Stomach (tissue), 19 donors: ENCODE results near the gene HEPACAM. TPM values are rescaled to one million over a fixed set of nuclear protein-coding genes. Genes with fewer than 3 reads are reported as not detected.

Source experiments
- DNase-seq, 2 donors: peaks; one replicate each; pipeline versions ENCODE4 v3.0.0 to v3.0.0-alpha.2; 2013 to 2019
- H3K27ac ChIP-seq, 5 donors: fragments of 200-600 bp in 4 of 5; sonication (generic) in 4 of 5; one replicate each; pipeline ENCODE4 v1.5.1; 2013 to 2019; ENCODE audit warnings: mild to moderate bottlenecking in 1 of 5, moderate library complexity in 1 of 5
- H3K27me3 ChIP-seq, 3 donors: fragments of 200-600 bp; sonication (generic); one replicate each; pipeline ENCODE4 v1.5.1; 2017 to 2019; ENCODE audit warnings: mixed run types in 1 of 3
- H3K36me3 ChIP-seq, 4 donors: fragments of 200-600 bp; sonication (generic); 1 replicate in 3 of 4; 2 replicates in 1 of 4; pipeline ENCODE4 v1.5.1; 2016 to 2019
- H3K4me1 ChIP-seq, 4 donors: fragments of 200-600 bp; sonication (generic); one replicate each; pipeline ENCODE4 v1.5.1; 2016 to 2019
- H3K4me3 ChIP-seq, 4 donors: fragments of 200-600 bp; sonication (generic) in 3 of 4; one replicate each; pipeline ENCODE4 v1.5.1; 2016 to 2019; ENCODE audit warnings: mild to moderate bottlenecking in 1 of 4
- H3K9me3 ChIP-seq, 4 donors: fragments of 200-600 bp; sonication (generic); one replicate each; pipeline ENCODE4 v1.5.1; 2016 to 2019
- CTCF ChIP-seq, 7 experiments: fragments of 450-650 bp in 4 of 7; fragments of 200-600 bp in 3 of 7; sonication (generic) in 3 of 7; IDR thresholded peaks; one replicate each; pipeline ENCODE4 v1.5.1; 2016 to 2019; ENCODE audit warnings: antibody characterized with exemption in 7 of 7, control low read depth in 2 of 7, mild to moderate bottlenecking in 1 of 7
- EP300 ChIP-seq: sonication (generic); formaldehyde crosslinking; IDR thresholded peaks from one replicate; pipeline ENCODE4 v1.6.1; 2017; ENCODE audit warnings: antibody characterized with exemption
- POLR2A ChIP-seq, 4 donors: fragments of 450-650 bp; IDR thresholded peaks; one replicate each; pipeline ENCODE4 v1.6.1; 2016; ENCODE audit warnings: antibody characterized with exemption in 4 of 4, control low read depth in 2 of 4, mild to moderate bottlenecking in 1 of 4, moderate library complexity in 1 of 4
- POLR2AphosphoS5 ChIP-seq, 3 donors: sonication (generic); formaldehyde crosslinking; IDR thresholded peaks; one replicate each; pipeline ENCODE4 v1.6.1; 2016; ENCODE audit warnings: antibody characterized with exemption in 3 of 3
- WGBS, 5 donors: extraction: QIAGEN DNeasy Blood & Tissue Kit in 3 of 5; methylation state at CpG; one replicate each; pipeline versions ENCODE4 v1.1.5 to v1.1.7; 2013 to 2018; 5-methylcytosine and 5-hydroxymethylcytosine counted together
- intact Hi-C: fragments of 100-400 bp; cut with DNase I; formaldehyde crosslinking; loops from one replicate; pipeline ENCODE4 v1.15.1; 2023; ENCODE audit warnings: low total_unique reads
- long read RNA-seq, 10 donors: transcript quantifications; one replicate each; lab custom pipeline, GENCODE V29; 2026
- polyA plus RNA-seq, 3 donors: library from polyadenylated mRNA; stranded (reverse); fragments of 200-250 nt; gene quantifications; one replicate each; pipeline ENCODE4 v1.2.3, GENCODE V29; 2013
- total RNA-seq, 5 donors: library from RNA; depleted of rRNA; stranded (reverse); fragments of >200 nt; gene quantifications; one replicate each; pipeline versions ENCODE4 v1.1.0 to v1.2.3, GENCODE V29; 2014 to 2016
- donor health status: healthy with polysubstance abuse.
- donor health status: Bipolar disorder and iron deficiency.
- donor health status: healthy.

HEPACAM gene
- total RNA-seq (not detected), polyA plus RNA-seq (under 1 TPM in 1 of 3 donors, not detected in 2; 0.10 TPM)
- long read RNA-seq, donor 1: 0 reads
- long read RNA-seq, donor 2: 0 reads
- long read RNA-seq, donor 3: 0 reads
- long read RNA-seq, donor 4: 0 reads
- long read RNA-seq, donor 5: 0 reads
- long read RNA-seq, donor 6: 0 reads
- long read RNA-seq, donor 7: 0 reads
- long read RNA-seq, donor 8: 0 reads
- long read RNA-seq, donor 9: 0 reads
- long read RNA-seq, donor 10: 0 reads

GRCh38 chr11:124935548-124936514, at the start of gene HEPACAM:
HEPACAM (minus strand) TSS chr11:124936047; CDS start chr11:124936006, 41 bp downstream.
- WGBS, 5 donors: 80 to 88% (median 85%) methylated on average over 18 of the region's 18 CpGs
- Histone ChIP-seq H3K4me3 (no peak within 1 kb of the TSS), H3K9me3 (no peaks in the 10 kb centered on the region), H3K4me1 (no peaks in the 10 kb centered on the region), H3K36me3 (no peaks in the 10 kb centered on the region), H3K27me3 (peaks cover 0 to 15% (median 2%) of the 10 kb centered on the region in 3 donors), H3K27ac (no peak within 1 kb of the TSS)
- intact Hi-C loops: no loop called here
- no peak for TF ChIP-seq CTCF (IDR thresholded peaks at IDR 0.05)
- TF ChIP-seq EP300: no peak
- no peak for TF ChIP-seq POLR2A (IDR thresholded peaks at IDR 0.05)
- no peak for TF ChIP-seq POLR2AphosphoS5 (IDR thresholded peaks at IDR 0.05)
- DNase-seq: no peak

- Histone ChIP-seq H3K4me3 (no peak overlapping the region), H3K36me3 (peaks cover 0 to 17% (median 3%) of the 10 kb centered on the region in 4 donors), H3K4me1 (no peaks in the 10 kb centered on the region), H3K27me3 (no peaks in the 10 kb centered on the region), H3K9me3 (peaks cover 0 to 17% (median 8%) of the 10 kb centered on the region in 4 donors), H3K27ac (no peak overlapping the region)
- TF ChIP-seq EP300 (no peak), CTCF (IDR thresholded peaks at IDR 0.05) (no peak), POLR2AphosphoS5 (IDR thresholded peaks at IDR 0.05) (no peak), POLR2A (IDR thresholded peaks at IDR 0.05) (no peak)
- DNase-seq: no peak
- intact Hi-C loops: loop anchor here (10.0 kb wide), 1 partner anchor 60 kb away; no protein-coding TSS in a partner anchor
- WGBS, 5 donors: 91 to 100% (median 94%) methylated on average over 1 to 3 of the region's 3 CpGs
Measured at GRCh38 chr11:124984512-124984854, 48.6 kb upstream of the HEPACAM start.

GRCh38 chr11:124983674-124984511, 48.0 kb upstream of the HEPACAM start:
- 94 to 97% (median 96%) methylated on average over 10 to 17 of the region's 17 CpGs for WGBS, 5 donors
- TF ChIP-seq POLR2AphosphoS5 (IDR thresholded peaks at IDR 0.05) (no peak), CTCF (IDR thresholded peaks at IDR 0.05) (no peak), EP300 (no peak), POLR2A (IDR thresholded peaks at IDR 0.05) (no peak)
- Histone ChIP-seq H3K27me3 (no peaks in the 10 kb centered on the region), H3K36me3 (peaks cover 0 to 17% (median 3%) of the 10 kb centered on the region in 4 donors), H3K9me3 (peaks cover 0 to 18% (median 9%) of the 10 kb centered on the region in 4 donors), H3K4me3 (no peak overlapping the region), H3K27ac (no peak overlapping the region), H3K4me1 (no peaks in the 10 kb centered on the region)
- no peak for DNase-seq
- intact Hi-C loops: loop anchor here (10.0 kb wide), 1 partner anchor 61 kb away; no protein-coding TSS in a partner anchor

GRCh38 chr11:124982043-124982442, 46.2 kb upstream of the HEPACAM start:
- TF ChIP-seq POLR2AphosphoS5 (IDR thresholded peaks at IDR 0.05): no peak
- TF ChIP-seq POLR2A (IDR thresholded peaks at IDR 0.05): no peak
- intact Hi-C loops: loop anchor here (10.0 kb wide), 1 partner anchor 63 kb away; no protein-coding TSS in a partner anchor

More at GRCh38 chr11:124982043-124982442, 46.2 kb upstream of the HEPACAM start:
- DNase-seq: no peak
- peaks cover 0 to 18% (median 9%) of the 10 kb centered on the region in 4 donors for H3K9me3 ChIP-seq
- no peaks in the 10 kb centered on the region for H3K4me1 ChIP-seq
- no peaks in the 10 kb centered on the region for H3K27me3 ChIP-seq
- H3K36me3 ChIP-seq: peaks cover 0 to 17% (median 3%) of the 10 kb centered on the region in 4 donors
- H3K4me3 ChIP-seq: no peak overlapping the region
- no peak overlapping the region for H3K27ac ChIP-seq
